GM18505 (cell line): Measurements from ENCODE around the gene EME1.
"Not testable (repeated sequence)": the region's sequence is repeated elsewhere in the genome, so short reads cannot be mapped to it uniquely, and the experiment has no call there.

ENCODE experiments used
- ATAC-seq: cut with Tn5 transposase; IDR thresholded peaks from one replicate; pipeline ENCODE4 v1.9.1; 2021; ENCODE audit not compliant: unreplicated experiment
- POLR2A ChIP-seq: IDR thresholded peaks from 4 replicates; pipeline ENCODE4 v1.6.1; 2011; ENCODE audit warnings: borderline replicate concordance; ENCODE audit not compliant: insufficient read depth, insufficient read length; ENCODE audit errors: extremely low read depth

Gene EME1

GRCh38 chr17:50397919-50398285 lies 24.9 kb downstream of the EME1 start:
- no peak for ATAC-seq
- no peak for TF ChIP-seq POLR2A

- not testable (repeated sequence) for ATAC-seq
Observed at GRCh38 chr17:50398672-50399071, 25.6 kb downstream of the EME1 start.

GRCh38 chr17:50399591-50399990 lies 26.6 kb downstream of the EME1 start:
- ATAC-seq, result not testable (repeated sequence)

DNA sequence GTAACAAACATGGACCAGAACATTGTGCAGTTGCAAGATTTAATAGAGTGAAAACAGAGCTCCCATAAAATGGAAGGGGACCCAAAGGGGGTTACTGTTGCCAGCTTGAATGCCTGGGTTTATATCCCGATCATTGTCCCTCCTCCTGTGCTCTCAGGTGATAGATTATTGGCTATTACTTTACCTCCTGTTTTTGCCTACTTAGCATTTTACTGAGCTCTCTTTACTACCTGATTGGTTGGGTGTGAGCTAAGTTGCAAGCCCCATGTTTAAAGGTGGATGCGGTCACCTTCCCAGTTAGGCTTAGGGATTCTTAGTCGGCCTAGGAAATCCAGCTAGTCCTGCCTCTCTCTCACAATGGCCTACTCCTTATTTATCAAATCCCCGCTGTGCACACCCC lies 32.3 kb downstream of the EME1 start:
- ATAC-seq, result not testable (repeated sequence)

- no peak for TF ChIP-seq POLR2A
Observed at GRCh38 chr17:50406578-50406977, 33.5 kb downstream of the EME1 start.

GRCh38 chr17:50407921-50408320 lies 34.9 kb downstream of the EME1 start:
- ATAC-seq, result no peak
- TF ChIP-seq POLR2A, result no peak

More at GRCh38 chr17:50406578-50406977, 33.5 kb downstream of the EME1 start:
- ATAC-seq, result no peak

DNA sequence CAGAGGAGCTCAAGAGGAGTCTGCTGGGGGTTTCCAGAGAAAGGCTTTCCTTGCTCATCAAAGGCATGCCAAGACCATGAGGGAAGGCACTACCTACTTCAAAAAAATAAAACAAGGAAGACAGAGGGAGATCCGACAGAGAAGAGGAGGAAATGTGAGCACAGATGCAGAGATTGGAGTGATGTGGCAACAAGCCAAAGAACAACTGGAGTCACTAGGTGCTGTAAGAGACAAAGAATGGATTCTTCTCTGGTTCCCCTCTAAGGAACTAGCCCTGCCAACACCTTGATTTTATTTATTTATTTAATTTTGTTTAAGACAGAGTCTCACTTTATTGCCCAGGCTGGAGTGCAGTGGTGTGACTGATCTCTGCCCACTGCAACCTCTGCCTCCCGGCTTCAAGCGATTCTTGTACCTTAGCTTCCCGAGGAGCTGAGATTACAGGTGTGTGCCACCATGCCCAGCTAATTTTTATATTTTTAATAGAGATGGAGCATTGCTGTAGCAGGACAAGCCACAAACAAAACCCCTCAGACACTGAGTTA lies 39.2 kb downstream of the EME1 start:
- ATAC-seq, result no peak
- no peak for TF ChIP-seq POLR2A

- ATAC-seq, result no peak
- no peak for TF ChIP-seq POLR2A
Observed at GRCh38 chr17:50414808-50415207, 41.8 kb downstream of the EME1 start.

- not testable (repeated sequence) for ATAC-seq
Observed at GRCh38 chr17:50419577-50419976, 46.5 kb downstream of the EME1 start.

- ATAC-seq, result no peak
- no peak for TF ChIP-seq POLR2A
Observed at GRCh38 chr17:50420419-50421112, 47.5 kb downstream of the EME1 start.

DNA sequence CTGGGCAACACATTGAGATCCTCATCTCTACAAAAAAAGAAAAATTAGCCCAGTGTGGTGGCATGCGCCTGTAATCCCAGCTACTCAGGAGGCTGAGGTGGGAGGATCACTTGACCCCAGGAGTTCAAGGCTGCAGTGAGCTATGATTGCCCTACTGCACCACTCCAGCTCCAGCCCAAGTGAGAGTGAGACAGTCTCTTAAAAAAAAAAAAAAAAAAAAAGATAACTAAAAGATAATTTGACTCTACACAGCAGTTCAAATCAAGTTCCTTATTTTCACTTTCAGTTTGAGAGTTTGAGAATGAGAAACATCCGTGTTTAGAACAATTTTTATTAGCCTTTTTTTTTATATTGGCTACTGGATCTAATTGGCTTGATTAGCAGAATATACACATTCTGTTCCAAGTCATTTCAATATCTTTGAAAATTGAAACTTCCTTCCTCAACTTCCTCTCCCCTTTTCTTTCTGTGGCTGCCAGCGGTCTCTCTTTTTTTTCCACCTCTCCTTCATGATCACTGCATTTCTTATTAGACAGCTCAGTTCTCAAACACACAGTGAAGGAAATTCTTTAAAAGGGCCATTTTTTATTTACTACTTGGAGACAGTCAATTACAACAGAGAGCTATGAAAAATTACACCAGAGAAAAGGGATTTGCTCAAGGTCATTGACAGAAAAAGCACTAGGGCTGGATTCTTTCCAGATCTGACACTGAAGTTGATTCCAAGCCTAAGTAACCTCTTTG lies 48.5 kb downstream of the EME1 start:
- no peak for ATAC-seq
- TF ChIP-seq POLR2A, result no peak

DNA sequence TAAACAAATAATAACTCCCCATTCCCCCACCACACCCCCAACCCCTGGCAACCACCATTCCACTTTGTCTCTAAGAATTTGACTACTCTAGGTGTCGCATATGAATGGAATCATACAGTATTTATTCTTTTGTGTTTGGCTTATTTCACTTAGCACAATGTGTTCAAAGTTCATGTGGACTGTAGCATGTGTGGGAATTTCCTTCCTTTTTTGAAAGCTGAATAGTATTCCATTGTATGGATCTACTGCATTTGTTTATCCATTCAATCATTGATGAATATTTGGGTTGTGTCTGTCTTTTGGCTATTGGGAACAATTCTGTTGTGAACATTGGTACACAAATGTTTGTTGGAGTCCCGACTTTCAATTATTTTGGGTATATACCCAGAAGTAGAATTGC lies 49.7 kb downstream of the EME1 start:
- no peak for ATAC-seq
- TF ChIP-seq POLR2A, result no peak

GRCh38 chr17:50423553-50424159 lies 50.6 kb downstream of the EME1 start:
- no peak for ATAC-seq
- no peak for TF ChIP-seq POLR2A
